Adipocyte (in vitro differentiated cells): Measurements from ENCODE around the gene ZNF248.
"Not testable (repeated sequence)": the region's sequence is repeated elsewhere in the genome, so short reads cannot be mapped to it uniquely, and the experiment has no call there.

Source experiments
- DNase-seq: peaks from one replicate; pipeline ENCODE4 v3.0.0-alpha.2; 2015; ENCODE audit warnings: low read depth
- H3K27me3 ChIP-seq: replicated peaks from 2 replicates; pipeline ENCODE4 v1.7.0; 2013; ENCODE audit warnings: mild to moderate bottlenecking, low read length, moderate library complexity; ENCODE audit not compliant: control insufficient read depth, insufficient read depth
- H3K36me3 ChIP-seq: 2 replicates; pipeline ENCODE4 v1.7.0; 2013; ENCODE audit warnings: low read length, mild to moderate bottlenecking, moderate library complexity; ENCODE audit not compliant: control insufficient read depth, insufficient read depth, severe bottlenecking
- H3K4me1 ChIP-seq: 2 replicates; pipeline ENCODE4 v1.7.0; 2013; ENCODE audit warnings: mild to moderate bottlenecking, low read length, moderate library complexity; ENCODE audit not compliant: control insufficient read depth, insufficient read depth
- H3K4me3 ChIP-seq: 2 replicates; pipeline ENCODE4 v1.7.0; 2013; ENCODE audit warnings: mild to moderate bottlenecking, low read length, moderate library complexity
- H3K9ac ChIP-seq: 2 replicates; pipeline ENCODE4 v1.7.0; 2013; ENCODE audit warnings: mild to moderate bottlenecking, low read length, moderate library complexity
- H3K9me3 ChIP-seq: 2 replicates; pipeline ENCODE4 v1.7.0; 2013; ENCODE audit warnings: mild to moderate bottlenecking, low read length, moderate library complexity; ENCODE audit not compliant: control insufficient read depth

ZNF248 gene

DNA sequence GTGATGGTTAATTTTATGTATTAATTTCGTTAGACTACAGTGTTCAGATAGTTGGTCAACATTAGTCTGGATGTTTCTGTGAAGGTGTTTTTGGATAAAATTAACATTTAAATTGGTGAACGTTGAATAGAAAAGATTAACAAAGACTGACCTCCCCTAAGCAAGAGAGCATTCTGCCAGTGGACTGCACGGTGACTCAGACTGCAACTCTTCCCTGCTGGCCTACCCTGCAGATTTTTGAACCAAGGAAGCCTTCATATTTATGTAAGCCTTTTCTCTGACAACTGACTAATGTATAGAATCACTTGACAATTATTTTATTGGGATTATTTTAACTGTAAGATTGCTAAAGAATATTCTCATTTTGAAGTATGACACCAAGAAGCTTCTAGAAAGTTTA lies 7.9 kb upstream of the ZNF248 start:
- no peaks in the 10 kb centered on the region for H3K27me3 ChIP-seq
- no peaks in the 10 kb centered on the region for H3K9me3 ChIP-seq
- no peak for DNase-seq
- H3K9ac ChIP-seq, result no peak overlapping the region
- peaks cover 13% of the 10 kb centered on the region for H3K4me1 ChIP-seq
- no peaks in the 10 kb centered on the region for H3K36me3 ChIP-seq
- H3K4me3 ChIP-seq, result no peak overlapping the region

DNA sequence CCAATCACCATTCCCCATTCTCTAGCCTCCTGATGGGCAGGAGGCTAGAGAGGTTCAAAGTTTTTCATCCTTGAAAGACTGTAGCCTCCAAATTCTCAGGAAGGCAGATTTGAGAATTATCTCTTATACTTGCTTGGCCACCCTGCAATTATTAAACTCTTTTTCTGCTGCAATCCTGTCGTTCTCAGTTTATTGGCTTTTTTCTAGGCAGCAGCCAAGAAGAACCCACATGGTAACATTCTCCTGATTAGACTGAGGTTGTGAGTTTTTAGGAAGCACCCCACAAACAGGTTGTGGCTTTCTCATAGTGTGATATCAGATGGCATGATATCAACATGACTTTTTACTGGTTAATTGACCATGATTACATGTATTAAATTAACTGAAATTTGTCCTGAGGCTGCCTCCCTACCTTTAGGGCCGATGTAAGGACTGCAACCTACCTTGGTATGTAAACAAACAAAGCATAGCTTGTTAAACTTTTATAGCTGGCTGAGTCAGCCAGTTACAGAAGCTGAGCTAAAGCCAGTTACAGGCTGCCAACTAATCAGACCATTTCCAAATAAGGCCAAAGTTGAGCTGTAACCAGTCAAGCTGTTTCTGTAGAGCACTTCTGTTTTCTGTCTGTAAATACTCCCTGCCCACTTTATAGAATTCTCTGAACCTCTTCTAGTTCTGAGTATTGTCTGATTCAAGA lies 3.2 kb upstream of the ZNF248 start:
- Histone ChIP-seq H3K4me3 (peak overlapping the region; percentile 20), H3K36me3 (no peaks in the 10 kb centered on the region), H3K27me3 (no peaks in the 10 kb centered on the region), H3K4me1 (peaks cover 36% of the 10 kb centered on the region), H3K9me3 (no peaks in the 10 kb centered on the region), H3K9ac (peak overlapping the region; percentile 70)
- DNase-seq, result peak; percentile 37

DNA sequence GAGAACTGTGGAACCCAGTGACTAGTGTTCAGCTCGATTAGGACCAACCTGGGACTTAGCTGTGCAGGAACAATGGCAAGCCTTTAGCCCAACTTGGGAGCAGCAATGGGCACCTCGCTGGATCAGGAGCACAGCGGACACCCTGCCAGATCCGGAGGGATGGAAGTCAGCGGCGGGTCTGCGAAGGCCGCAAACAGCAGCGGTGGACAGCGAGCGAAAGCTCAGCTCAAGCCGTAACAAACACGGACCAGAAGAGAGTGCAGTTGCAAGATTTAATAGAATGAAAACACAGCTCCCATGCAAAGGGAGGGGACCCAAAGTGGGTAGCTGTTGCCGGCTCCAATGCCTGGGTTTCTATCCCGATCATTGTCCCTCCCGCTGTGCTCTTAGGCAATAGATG lies 1.9 kb upstream of the ZNF248 start:
- H3K27me3 ChIP-seq, DNase-seq, H3K4me3 ChIP-seq, H3K36me3 ChIP-seq, H3K9me3 ChIP-seq: not testable (repeated sequence)
- H3K9ac ChIP-seq, result peak overlapping the region; percentile 99
- peaks cover 48% of the 10 kb centered on the region for H3K4me1 ChIP-seq

DNA sequence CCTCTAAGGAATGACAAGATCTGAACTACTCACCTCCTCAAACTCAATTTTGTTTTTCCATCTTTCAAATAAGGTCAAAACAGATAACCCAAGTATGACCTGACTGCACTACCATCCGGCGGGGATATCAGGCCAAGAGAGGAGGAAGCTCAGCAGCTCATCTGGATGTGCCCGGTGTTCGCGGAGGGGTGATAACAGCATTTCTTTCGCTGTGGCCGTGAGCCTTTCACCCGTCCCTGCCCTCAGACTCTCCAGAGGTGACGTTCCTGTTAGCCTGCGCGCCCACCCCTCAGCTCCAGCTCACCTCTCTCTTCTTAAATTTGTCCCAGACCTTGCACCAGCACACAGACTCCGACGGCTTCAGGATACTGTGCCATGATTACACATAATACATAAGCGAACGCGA lies 526 bp downstream of the ZNF248 start:
- H3K4me3 ChIP-seq, result peak overlapping the region; percentile 98
- no peaks in the 10 kb centered on the region for H3K36me3 ChIP-seq
- peaks cover 48% of the 10 kb centered on the region for H3K4me1 ChIP-seq
- no peaks in the 10 kb centered on the region for H3K27me3 ChIP-seq
- peak overlapping the region; percentile 99 for H3K9ac ChIP-seq
- H3K9me3 ChIP-seq, result no peaks in the 10 kb centered on the region
- DNase-seq, result peak; percentile 60

DNA sequence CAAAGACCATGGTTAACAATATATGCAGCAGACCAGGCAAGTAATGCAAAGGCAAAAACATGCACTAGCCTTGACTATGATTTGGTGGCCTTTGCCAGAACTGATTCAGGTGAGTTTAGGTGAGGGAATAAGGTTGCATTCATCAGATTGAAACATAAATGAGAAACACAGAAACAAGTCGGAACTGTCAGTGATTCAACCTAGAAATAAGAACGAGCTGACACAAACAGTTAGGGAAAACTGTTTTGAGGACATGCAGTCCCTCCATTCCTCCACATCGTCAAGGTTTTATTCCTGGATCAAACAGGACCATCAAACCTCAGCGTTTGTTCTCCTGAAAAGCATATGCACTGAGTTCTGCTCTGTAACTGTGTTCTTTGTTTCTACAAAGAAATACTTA lies 1.8 kb downstream of the ZNF248 start:
- Histone ChIP-seq H3K9me3 (no peaks in the 10 kb centered on the region), H3K4me3 (peak overlapping the region; percentile 98), H3K9ac (peak overlapping the region; percentile 99)

DNA sequence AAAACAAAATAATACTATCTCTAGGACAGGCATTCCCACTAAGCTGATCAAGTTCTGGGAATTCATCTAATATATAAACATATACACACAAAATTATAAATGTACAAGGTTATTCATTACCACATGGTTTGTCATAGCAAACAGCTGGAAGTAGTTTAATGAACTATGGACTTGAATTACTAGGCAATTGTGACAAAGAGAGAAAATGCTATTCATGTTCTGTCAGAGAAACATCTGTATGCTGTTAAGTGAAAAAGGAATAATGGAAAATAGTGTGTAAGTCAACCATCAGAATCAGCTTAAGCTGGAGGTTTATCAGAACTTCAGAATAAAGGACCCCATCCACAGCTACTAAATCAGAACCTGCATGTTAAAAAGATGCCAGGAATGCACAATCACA lies 2.8 kb downstream of the ZNF248 start:
- no peak overlapping the region for H3K9ac ChIP-seq
- no peaks in the 10 kb centered on the region for H3K36me3 ChIP-seq
- no peaks in the 10 kb centered on the region for H3K27me3 ChIP-seq
- peak; percentile 76 for DNase-seq
- peaks cover 41% of the 10 kb centered on the region for H3K4me1 ChIP-seq
- H3K4me3 ChIP-seq, result peak overlapping the region; percentile 98
- H3K9me3 ChIP-seq, result no peaks in the 10 kb centered on the region

More for the DNA sequence above, 1.8 kb downstream of the ZNF248 start:
- peak; percentile 56 for DNase-seq
- Histone ChIP-seq H3K27me3 (no peaks in the 10 kb centered on the region), H3K36me3 (no peaks in the 10 kb centered on the region), H3K4me1 (peaks cover 39% of the 10 kb centered on the region)

DNA sequence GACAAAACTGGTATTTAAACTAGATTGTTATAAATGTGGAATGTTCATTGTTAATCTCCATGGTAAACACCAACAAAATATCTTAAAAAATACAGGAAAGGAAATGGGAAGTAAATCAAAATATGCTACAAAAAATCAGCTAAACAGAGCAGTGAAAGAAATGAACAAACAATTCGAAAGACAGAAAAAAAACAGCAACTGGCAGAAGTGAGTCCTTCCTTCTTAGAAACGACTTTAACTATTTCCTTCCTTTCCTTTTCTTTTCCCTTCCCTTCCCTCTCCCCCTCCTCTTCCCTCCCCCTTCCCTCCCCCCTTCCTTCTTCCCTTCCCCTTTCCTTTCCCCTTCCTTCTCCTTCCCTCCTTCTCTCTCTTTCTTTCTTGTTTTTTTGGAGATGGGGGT lies 12.8 kb downstream of the ZNF248 start:
- DNase-seq, result no peak
- Histone ChIP-seq H3K9ac (no peak overlapping the region), H3K4me3 (no peak overlapping the region), H3K4me1 (no peaks in the 10 kb centered on the region), H3K36me3 (peaks cover 7% of the 10 kb centered on the region), H3K9me3 (no peaks in the 10 kb centered on the region), H3K27me3 (no peaks in the 10 kb centered on the region)

DNA sequence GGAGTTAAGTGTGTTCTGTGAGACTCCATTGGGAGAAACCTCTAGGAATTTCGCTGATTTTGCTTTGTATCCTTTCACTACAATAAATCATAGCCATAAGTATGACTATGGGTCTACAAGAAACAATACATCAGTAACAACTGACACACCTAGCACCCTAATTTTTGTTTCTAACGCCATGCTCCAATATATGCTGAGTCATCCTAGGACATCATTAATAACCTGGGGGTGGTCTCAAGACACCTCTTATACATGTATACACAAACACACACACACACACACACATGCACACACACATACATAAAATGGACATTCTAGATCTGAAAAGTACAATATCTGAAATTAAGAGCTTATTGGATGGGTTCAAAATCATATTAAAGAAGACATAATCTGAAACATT lies 18.2 kb downstream of the ZNF248 start:
- Histone ChIP-seq H3K9ac (no peak overlapping the region), H3K4me1 (no peaks in the 10 kb centered on the region), H3K4me3 (no peak overlapping the region), H3K36me3 (peaks cover 46% of the 10 kb centered on the region), H3K27me3 (no peaks in the 10 kb centered on the region), H3K9me3 (peaks cover 31% of the 10 kb centered on the region)
- DNase-seq, result no peak

DNA sequence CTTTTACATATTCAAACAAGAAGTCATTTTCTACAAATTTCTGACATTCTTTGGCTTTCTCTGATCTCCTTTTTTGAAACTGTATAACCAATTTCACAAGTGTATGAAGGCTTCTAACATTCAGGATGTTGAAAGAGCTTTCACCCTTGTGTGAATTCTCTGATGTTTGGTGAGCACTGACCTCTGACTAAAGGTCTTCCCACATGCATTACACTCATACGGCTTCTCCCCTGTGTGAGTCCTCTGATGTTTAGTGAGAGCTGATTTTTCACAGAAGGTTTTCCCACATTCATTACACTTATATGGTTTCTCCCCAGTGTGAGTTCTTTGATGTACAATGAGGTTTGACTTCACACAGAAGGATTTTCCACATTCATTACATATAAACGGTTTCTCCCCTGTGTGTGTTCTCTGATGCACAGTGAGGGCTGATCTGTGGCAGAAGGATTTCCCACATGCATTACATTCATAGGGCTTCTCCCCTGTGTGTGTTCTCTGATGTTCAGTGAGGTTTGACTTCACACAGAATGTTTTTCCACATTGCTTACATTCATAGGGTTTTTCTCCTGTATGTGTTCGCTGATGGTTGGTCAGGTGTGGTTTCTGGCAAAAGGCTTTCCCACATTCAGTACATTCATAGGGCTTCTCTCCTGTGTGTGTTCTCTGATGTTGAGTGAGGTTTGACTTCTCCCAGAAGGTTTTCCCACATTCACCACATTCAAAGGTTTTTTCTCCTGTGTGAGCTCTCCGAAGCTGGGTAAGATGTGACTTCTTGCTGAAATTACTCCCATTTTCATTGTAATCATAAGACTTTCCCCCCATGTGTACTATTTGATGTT lies 25.7 kb downstream of the ZNF248 start:
- Histone ChIP-seq H3K9me3 (peaks cover 98% of the 10 kb centered on the region), H3K9ac (no peak overlapping the region), H3K4me1 (no peaks in the 10 kb centered on the region), H3K36me3 (peaks cover 100% of the 10 kb centered on the region), H3K4me3 (peak overlapping the region; percentile 63), H3K27me3 (no peaks in the 10 kb centered on the region)
- DNase-seq, result no peak

DNA sequence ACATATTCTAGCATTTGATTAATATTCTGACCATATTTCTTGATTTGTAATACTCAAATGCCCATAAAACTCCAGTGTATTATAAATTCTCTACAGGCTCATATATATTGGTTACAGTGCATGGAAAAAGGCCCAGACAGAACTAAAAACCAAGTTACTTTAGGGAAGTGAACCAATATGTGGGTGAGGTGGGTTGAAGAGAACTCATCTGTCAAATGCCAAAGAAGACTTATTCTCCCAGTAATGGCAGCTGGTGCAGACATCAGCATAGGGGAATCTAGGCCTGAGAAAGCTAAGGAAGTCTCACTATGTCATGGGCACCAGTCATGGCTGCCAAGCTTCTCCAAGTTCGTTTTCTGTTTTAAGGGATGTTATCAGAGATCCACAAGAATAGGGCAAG lies 30.6 kb downstream of the ZNF248 start:
- Histone ChIP-seq H3K9me3 (peaks cover 68% of the 10 kb centered on the region), H3K4me1 (no peaks in the 10 kb centered on the region)

DNA sequence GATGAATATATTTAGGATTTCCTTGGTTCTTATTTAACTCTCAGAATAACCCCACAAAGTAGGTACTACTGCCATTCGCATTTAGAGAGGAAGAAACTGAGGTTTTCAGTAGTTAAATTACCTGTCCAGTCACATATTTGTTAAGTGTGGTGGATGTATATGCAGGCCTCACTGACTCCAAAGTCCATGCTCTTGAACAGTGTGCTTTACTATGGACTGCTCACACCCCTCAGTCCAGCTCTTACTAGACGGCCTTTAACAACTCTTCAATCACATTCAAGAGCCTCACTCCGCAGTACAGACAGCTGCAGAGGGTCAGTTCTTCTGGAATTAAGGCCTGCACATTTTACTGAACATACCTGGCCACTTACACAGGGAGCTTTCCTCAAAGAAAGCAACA lies 36.2 kb downstream of the ZNF248 start:
- no peak overlapping the region for H3K9ac ChIP-seq
- no peaks in the 10 kb centered on the region for H3K4me1 ChIP-seq

More for the DNA sequence above, 30.6 kb downstream of the ZNF248 start:
- H3K4me3 ChIP-seq, result no peak overlapping the region
- DNase-seq, result no peak
- H3K27me3 ChIP-seq, result no peaks in the 10 kb centered on the region
- H3K9ac ChIP-seq, result no peak overlapping the region
- peaks cover 69% of the 10 kb centered on the region for H3K36me3 ChIP-seq

More for the DNA sequence above, 36.2 kb downstream of the ZNF248 start:
- H3K9me3 ChIP-seq, result peaks cover 34% of the 10 kb centered on the region
- DNase-seq, result no peak
- H3K4me3 ChIP-seq, result no peak overlapping the region
- peaks cover 13% of the 10 kb centered on the region for H3K36me3 ChIP-seq
- no peaks in the 10 kb centered on the region for H3K27me3 ChIP-seq
